ENCODE results near the gene ERBB4.
A peak's percentile ranks its signal among the peaks of the same experiment; 100 is the strongest.
"Not testable (repeated sequence)": the region's sequence is repeated elsewhere in the genome, so short reads cannot be mapped to it uniquely, and the experiment has no call there.

ERBB4 gene

DNA sequence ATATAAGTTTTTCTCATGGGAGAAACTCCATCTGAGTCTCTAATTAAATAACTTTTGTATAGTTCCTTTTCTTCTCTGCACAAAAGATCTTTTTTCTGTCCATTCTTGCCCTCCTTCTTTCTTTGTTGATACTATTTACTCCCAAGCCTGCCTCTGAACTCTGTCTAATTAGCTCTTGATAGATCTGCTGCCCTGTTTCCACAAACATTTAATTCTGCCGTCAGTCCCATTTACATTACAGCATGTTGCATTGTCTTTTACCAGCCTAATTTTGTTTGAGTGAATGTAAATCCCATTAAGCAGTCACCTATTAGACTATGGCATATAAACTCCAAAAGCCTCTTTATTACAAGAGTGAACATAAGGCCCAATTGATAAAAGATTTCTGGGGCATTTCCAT, 254.4 kb downstream of the ERBB4 start:
- no peak for DNase-seq

DNA sequence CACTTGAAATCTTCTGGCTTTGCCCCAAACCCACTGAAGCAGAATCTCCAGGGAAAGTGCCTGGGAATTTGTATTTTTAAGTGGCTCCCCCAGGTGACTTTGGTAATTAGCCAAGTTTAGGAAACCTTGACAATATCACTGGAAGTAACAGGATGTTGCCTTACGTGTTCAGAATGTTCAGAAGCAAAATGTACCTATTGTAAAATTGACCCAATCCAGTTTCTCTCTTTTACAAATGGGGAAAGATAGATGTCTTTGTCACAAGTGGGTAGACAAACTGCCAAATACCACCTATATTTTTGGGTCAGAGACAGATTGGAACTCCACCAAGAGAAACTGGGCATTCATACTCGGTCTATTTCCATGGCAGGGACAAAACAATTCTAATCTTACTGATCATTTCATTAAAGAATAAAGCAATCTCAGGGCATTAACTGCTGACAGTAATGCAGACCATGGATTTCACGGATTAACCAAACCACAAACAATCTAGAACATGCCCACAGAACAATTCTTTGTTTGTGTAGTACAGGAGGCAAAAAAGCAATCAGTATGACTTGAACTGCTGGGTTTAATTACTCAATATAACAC, 255.8 kb downstream of the ERBB4 start:
- DNase-seq: no peak

DNA sequence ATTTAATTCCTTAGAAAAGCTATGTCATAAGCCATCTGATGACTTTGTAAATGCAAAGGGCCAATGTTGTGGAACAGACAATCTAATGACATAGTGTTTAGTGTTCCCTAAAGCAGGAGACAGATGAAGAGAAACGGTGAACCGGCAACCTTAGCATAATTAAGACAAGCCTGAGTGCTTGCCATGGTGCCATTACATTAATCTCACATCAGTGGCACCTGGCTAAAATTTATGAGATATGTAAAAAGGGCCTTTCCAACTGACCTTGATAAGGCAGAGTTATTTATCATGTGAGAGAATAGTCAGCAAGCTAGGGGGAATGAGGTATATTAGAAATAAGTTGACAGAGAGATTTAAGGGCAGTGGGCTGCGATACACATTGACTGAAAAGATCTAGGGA, 261.8 kb downstream of the ERBB4 start:
- DNase-seq: no peak

- DNase-seq: no peak
These were observed 264.4 kb downstream of the ERBB4 start for GRCh38 chr2:212274215-212274614.

DNA sequence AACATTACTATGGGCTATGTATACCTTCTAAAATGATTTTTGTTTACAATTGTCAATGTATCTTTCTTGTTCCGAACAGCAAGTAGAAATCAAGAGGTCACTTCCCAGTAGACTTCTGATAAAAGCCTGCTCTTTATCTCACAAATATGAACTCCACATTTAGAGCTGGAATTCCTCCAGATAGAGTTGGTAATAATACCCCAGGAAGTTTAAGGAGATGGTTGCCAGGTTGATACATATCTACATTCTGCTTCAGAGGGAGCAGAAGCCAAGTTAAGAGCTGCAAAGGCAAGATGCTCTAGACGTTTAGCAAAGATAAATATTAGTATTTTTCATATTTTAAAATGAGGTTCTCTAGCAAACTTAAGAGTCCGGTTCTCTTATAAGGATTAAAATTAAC, 267.0 kb downstream of the ERBB4 start:
- DNase-seq: no peak

- DNase-seq: no peak
These were observed 269.6 kb downstream of the ERBB4 start for GRCh38 chr2:212269005-212269404.

GRCh38 chr2:212266297-212266696, 272.3 kb downstream of the ERBB4 start:
- no peak for DNase-seq

- DNase-seq: no peak
These were observed 272.8 kb downstream of the ERBB4 start for GRCh38 chr2:212265777-212266176.

- no peak for DNase-seq
These were observed 274.4 kb downstream of the ERBB4 start for GRCh38 chr2:212264187-212264586.

GRCh38 chr2:212259226-212259625, 279.4 kb downstream of the ERBB4 start:
- DNase-seq: no peak

- no peak for DNase-seq
These were observed 284.3 kb downstream of the ERBB4 start for GRCh38 chr2:212254339-212254738.

DNA sequence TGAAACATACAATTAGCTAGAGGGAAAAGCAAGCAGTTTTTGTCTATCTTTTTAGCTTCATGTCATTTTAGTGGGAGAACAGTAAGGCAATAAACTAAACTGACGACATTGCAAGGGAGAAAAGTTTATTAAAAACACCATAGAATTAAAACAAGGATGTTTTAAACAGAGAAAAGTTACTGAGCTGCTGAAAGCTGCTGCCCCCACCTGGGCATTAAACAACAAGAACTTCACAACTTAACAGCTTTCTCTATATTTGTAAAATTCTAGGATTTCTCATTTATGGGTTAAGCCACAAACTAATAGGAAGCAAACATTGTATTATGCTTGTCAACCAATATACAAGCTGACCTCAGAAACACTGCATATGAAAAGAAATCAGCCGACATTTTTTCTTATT, 289.2 kb downstream of the ERBB4 start:
- no peak for DNase-seq

GRCh38 chr2:212245880-212246279, 292.7 kb downstream of the ERBB4 start:
- no peak for DNase-seq

DNA sequence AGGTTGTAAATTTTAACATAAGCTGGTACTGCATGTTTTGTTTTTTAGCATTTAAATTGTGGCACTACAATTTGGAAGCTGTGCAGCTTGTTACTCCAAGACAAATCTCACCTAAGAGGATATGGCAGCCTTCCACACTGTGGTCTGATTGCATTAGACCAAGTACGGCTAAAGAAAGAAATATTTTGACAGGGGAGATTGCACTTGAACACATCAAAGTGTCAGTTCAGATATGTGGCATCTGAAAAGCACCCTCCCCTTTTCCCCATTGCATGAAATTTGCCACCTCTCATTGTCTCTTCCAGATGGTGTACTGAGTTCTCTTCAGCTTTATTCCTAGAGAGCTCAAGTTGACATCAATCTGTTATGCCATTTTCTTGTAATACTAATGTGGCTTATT, 295.9 kb downstream of the ERBB4 start:
- DNase-seq: no peak

GRCh38 chr2:212238152-212238551, 300.4 kb downstream of the ERBB4 start:
- DNase-seq: not testable (repeated sequence)

DNA sequence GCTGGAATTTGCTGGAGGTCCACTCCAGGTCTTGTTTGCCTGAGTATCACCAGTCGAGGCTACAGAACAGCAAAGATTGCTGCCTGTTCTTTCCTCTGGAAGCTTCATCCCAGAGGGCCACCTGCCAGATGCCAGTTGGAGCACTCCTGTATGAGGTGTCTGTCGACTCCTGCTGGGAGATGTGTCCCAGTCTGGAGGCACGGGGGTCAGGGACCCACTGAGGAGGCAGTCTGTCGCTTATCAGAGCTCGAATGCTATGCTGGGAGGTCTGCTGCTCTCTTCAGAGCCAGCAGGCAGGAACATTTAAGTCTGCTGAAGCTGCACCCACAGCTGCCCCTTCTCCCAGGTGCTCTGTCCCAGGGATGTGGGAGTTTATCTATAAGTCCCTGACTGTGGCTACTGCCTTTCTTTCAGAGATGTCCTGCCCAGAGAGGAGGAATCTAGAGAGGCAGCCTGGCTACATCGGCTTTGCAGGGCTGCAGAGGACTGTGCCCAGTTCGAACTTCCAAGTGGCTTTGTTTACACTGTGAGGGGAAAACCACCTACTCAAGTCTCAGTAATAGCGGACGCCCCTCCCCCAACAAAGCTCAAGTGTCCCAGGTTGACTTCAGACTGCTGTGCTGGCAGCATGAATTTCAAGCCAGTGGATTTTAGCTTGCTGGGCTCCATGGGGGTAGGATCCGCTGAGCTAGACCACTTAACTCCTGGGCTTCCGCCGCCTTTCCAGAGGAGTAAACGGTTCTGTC, 301.1 kb downstream of the ERBB4 start:
- DNase-seq: no peak

- no peak for DNase-seq
These were observed 309.8 kb downstream of the ERBB4 start for GRCh38 chr2:212228743-212229171.

GRCh38 chr2:212227755-212228154, 310.8 kb downstream of the ERBB4 start:
- DNase-seq: no peak

- DNase-seq: no peak
These were observed 312.5 kb downstream of the ERBB4 start for GRCh38 chr2:212226114-212226513.

- DNase-seq: no peak
These were observed 314.9 kb downstream of the ERBB4 start for GRCh38 chr2:212223696-212224095.

DNA sequence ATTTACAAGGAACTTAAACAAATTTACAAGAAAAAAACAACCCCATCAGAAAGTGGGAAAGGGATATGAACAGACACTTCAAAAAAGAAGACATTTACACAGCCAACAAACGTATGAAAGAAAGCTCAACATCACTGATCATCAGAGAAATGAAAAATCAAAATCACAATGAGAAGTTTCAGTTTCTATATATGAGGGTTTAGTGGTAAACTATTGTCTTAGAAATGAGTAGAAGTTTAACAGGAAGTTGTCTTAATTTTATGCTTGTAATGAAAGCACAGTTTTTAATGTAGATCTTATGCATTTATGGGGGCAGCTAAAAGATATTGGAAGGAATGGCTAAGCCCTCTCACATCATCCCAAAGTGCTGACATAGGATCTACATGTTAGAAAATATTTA, 325.4 kb downstream of the ERBB4 start:
- peak; percentile 2 for DNase-seq

DNA sequence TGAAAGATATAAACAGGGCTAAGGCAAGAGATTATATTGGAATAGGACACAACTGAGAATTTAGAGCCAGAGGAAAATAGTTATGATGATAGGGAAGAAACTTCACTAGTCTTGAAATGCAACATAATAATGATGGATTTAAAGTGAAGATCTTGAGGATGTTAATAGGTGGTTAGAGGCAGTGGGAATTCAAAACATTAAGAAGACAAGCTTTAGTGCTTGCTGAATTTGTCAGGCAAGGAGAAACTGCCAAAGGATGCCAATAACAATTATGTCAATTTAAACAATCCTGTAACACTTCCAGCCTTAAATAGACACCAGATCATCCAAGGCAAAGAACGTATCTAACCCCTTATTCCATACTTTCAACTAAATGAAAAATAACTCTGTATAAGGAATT, 330.1 kb downstream of the ERBB4 start:
- DNase-seq: no peak

DNA sequence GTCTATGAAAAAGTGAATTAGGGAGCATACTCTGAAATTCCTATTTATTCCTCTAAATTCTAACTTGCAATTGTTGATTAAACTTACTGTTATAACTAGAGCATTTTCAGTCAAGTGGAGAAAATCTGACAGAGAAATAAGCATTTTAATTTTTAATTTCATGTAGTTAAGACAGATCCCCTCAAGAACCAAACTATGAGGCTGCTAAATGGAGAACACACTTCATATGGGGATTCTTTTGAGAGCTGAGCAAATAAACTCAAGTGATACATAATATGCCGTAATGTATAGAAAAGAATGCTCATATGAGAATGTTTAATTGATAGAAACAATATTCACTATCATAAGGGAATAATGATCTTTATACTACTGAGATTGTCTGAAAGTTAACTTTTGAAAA, 340.8 kb downstream of the ERBB4 start:
- no peak for DNase-seq

- no peak for DNase-seq
These were observed 343.0 kb downstream of the ERBB4 start for GRCh38 chr2:212195626-212196025.

GRCh38 chr2:212194396-212194795, 344.2 kb downstream of the ERBB4 start:
- DNase-seq: no peak
